ENCODE results near the gene HSDL1.

DNA sequence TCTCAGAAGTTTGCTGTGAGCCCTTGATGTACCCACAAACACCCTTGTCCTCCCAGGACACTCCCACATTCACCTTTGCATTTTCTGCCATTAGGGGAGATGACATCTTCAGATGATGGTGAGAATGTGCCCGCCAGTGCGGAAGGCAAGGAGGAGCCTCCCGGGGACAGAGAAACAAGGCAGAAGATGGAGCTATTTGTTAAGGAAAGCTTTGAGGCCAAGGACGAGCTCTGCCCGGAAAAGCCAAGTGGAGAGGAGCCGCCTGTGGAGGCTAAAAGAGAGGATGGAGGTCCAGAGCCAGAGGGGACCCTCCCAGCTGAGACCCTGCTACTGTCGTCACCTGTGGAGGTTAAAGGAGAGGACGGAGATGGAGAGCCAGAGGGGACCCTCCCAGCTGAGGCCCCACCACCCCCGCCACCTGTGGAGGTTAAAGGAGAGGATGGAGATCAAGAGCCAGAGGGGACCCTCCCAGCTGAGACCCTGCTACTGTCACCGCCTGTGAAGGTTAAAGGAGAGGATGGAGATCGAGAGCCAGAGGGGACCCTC, 24.9 kb upstream of the HSDL1 start:
- no peak for TF ChIP-seq TAF1 (IDR thresholded peaks at IDR 0.05; ENCODE audit: low read depth, low read length)
- TF ChIP-seq POLR2AphosphoS5 (IDR thresholded peaks at IDR 0.05; ENCODE audit: low read depth, low read length) = no peak
- no peak for TF ChIP-seq POLR2A (IDR thresholded peaks at IDR 0.05; ENCODE audit: low read depth, low read length)
- no peak for TF ChIP-seq POU2F2 (IDR thresholded peaks at IDR 0.05; ENCODE audit: low read depth, low read length)

Measured in GM12891 (cell line).